NK-92 (cell line): ENCODE results near the gene CAVIN4.

Experiments used
- DNase-seq: peaks from one replicate; lab custom pipeline; 2025; ENCODE audit not compliant: unreplicated experiment; lab: John Stamatoyannopoulos, UW

Gene CAVIN4, protein sequence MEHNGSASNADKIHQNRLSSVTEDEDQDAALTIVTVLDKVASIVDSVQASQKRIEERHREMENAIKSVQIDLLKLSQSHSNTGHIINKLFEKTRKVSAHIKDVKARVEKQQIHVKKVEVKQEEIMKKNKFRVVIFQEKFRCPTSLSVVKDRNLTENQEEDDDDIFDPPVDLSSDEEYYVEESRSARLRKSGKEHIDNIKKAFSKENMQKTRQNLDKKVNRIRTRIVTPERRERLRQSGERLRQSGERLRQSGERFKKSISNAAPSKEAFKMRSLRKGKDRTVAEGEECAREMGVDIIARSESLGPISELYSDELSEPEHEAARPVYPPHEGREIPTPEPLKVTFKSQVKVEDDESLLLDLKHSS

DNA sequence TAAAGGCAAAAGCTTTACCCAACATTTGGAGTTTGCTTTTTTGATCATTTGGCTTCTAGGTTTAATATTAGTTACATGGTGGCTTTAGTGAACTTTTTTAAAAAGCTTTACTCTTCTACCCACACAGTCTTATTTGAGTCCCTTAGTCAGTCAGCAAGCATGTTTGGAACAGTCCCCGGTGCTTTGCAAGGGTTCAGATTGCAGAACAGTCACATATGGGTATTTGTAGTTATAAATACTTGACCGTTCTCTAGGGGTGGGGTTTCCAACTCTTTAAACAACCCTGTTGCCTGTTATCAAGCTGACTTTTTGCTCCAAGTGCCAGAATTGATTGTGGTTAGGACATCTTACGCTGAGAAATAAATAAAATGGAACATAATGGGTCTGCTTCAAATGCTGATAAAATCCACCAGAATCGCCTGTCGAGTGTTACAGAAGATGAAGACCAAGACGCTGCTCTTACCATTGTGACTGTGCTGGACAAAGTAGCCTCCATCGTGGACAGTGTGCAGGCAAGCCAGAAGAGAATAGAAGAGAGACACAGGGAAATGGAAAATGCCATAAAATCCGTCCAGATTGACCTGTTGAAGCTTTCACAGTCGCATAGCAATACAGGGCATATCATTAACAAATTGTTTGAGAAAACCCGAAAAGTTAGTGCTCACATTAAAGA, at the start of gene CAVIN4:
Gene CAVIN4 (plus strand): TSS at position 304 of the 673 bp plus-strand sequence. CDS start 65 bp downstream, at position 369.
- DNase-seq: no peak

DNA sequence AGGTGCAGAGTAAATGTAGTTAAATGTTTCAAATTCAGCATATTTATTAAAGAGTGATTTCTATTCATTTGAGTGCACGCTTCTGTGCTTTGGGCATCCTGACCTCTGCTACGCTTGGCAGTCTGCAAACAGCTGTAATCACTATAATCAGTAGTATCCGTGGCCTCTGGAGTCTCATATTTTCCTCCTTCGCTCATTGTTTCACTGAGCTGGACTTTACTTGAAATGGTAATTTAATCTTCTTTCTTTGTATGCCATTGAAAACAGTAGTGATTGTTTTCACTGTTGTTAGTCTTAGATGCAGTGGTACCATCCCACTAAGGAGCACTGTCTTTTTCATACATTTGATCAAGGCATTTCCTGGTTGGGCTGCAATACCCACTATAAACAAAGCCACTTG, 43.5 kb upstream of the CAVIN4 start:
- no peak for DNase-seq

DNA sequence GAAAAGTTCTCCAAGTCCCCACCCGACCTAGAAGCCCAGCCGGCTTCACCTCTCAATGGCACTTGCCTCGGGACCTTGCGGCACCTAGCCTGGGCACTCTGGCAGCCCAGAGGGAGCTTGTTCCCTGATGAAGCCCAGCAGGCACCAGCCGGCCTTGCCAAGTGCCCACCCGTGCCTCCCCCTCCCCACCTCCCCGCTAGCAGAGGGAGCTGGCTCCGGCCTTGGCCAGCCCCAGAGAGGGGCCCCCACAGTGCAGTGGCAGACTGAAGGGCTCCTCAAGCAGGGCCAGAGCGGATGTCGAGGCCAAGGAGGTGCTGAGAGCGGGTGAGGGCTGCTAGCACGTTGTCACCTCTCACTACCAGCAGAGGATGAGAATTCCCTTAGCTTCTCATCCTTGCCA, 37.6 kb upstream of the CAVIN4 start:
- DNase-seq: no peak

DNA sequence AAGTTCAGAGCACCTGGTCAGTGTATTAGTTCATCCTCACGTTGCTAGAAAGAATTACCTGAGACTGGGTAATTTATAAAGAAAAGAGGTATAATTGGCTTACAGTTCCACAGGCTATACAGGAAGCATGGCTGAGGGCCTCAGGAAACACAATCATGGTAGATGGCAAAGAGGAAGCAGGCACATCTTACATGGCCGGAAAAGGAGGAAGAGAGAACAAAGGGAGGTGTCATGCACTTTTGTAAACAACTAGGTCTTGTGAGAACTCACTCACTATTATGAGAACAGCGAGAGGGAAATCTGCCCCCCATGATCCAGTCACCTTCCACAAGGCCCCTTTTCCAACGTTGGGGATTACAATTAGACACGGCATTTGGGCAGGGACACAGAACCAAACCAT, 28.8 kb upstream of the CAVIN4 start:
- no peak for DNase-seq

DNA sequence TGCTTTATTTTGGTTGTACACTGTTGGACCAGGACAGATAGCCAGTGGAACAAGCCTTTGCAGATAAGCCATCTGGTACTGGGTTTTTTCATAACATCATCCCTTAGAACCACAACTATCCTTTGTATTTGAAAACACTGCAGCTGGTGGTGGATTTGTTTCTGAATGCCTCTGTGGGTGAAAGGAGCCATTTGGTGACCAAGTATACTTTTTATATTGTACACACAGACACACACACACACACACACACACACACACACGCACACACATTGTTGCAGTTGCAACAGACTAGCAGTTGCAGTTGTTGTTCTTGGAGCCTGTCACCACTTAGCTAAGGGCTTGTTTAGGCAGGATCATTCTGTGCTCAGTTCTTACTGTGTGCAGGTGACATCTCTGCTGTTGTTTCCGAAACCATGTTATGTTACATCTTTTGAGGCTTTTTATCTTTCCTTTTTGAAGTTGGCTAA, 22.9 kb upstream of the CAVIN4 start:
- DNase-seq: no peak

DNA sequence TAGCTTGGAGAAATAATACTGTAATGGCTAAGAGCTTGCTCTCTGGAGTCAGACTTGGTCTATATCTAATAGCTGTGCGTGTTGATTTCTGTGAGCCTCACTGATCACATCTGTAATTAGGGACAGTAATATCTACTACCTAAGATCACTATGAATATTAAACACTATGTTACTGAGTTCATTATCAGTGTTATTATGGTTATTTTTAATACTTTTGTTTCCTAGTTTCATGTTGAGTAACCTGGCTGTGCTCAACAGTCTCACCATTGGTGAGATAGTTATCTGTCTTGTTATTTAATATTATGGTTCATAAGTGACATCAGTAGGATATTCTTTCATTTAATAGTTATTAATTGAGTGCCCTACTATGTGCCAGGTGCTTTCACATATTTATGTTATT, 22.4 kb upstream of the CAVIN4 start:
- no peak for DNase-seq

DNA sequence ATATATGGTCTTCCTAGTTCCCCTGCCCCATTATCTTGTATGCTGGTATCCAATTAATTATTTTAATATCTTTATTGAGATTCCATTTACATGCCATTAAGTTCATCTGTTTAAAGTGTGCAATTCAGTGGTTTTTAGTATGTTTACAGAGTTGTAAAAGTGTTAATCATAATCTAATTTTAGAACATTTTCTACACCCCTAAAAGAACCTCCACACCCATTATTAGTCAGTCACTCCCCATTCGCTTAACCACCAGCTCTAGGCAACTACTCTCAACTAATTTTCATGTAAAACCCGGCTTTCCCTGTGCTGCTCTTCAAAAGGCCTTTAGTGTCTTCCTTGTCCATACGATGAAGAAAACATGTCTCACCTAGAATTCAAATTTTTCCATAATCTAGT, 20.8 kb upstream of the CAVIN4 start:
- no peak for DNase-seq

DNA sequence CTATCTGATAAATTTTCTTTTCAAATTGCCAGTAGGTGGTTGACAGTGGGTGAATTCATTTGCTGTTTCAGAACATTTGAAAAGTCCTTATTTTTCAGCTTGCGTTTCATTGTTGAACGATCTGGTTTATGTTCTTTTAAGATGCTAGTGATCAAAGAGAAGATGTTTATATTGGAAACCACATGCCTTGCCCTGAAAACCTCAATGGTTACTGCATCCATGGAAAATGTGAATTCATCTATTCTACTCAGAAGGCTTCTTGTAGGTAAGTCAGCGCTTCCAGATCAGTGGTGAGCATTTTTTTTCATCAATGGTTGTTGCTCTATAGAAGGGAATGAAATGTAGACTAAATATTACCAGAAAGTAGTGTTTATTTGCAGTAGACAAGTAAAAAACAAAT, 16.6 kb upstream of the CAVIN4 start:
- no peak for DNase-seq

DNA sequence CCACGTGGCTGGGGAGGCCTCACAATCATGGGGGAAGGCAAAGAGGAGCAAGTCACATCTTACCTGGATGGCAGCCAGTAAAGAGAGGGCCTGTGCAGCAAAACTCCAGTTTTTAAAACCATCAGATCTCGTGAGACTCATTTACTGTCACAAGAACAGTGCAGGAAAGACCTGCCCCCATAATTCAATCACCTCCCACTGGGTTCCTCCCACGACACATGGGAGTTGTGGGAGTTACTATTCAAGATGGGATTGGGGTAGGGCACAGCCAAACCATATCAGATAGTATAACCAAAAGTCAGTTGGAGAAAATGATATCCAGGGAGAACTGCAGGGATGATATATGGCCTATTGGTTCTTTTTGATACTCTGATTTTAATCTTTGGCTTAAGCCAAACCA, 10.0 kb upstream of the CAVIN4 start:
- DNase-seq: no peak

DNA sequence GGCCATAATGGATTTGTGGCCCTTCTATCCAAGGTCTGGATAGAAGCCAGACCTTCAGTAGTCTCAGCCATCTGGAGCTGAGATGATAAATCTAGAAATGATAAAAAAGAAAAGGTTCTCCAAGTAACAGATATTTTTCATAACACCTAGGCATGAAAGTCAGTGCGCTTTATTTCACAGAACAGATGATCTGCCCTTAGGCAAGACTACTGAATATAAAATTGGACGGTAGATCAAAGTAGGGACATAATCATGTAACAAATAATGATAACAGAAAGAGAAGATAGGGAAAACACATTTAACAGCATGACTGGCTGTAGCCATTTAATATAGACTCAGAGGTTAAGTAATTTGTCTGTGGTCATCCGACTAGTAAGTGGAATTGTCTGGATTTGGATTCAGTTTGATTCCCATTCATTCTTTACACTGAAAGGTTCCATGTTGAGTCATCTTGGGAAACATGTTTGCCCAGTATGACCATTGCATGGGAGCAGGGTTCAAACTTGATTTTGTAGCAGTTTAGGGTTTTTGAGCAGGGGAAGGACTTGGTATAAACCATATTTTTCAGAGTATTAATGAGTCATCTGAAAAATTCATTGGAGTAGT, 4.1 kb upstream of the CAVIN4 start:
- no peak for DNase-seq

DNA sequence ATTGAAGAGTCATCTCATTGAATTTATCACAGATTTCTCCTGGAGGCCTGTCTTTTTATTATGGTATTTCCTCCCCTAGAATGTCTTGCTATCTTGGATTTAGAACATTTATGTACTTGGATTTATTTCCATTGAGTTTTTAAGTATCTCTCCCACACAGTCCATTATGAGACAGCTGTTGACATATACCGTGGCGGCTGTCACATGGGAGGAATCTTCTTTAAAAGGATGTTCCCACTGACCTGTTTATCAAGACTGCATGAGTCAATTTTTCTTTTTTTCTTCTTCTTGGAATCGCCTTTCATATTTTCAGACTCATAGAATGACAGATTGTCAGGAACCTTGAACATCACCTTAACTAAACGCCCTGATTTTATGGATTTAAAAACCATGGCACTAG, 2.9 kb upstream of the CAVIN4 start:
- no peak for DNase-seq

DNA sequence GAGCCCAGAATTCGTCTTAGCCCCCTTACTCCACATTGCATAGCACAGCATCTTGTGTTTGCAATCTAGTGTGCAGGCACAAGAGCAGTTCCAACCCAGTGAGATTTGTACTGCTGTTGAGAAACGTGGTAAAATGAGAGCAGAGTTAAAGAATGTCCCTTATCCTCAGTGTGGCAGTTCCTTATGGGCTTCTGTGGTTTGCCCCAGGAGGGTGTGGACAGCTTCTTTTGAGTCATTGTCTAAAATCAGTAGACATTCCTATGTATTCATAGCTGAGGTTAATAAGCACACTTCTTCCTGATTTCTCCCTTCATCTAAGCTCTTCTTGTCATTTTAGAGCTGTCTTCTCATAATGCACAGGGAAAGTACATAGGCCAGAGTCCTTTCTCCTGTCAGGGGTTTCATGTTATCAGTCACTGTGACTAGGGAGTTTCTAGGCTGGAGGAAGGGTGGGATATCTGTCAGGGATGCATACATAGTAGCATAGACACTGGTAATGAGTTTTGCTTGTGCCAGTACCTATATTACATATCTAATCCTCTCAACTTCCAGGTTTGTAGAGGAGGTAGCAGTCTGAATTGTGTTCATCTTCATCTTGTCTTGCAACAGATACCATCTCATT, 2.0 kb upstream of the CAVIN4 start:
- DNase-seq: no peak

DNA sequence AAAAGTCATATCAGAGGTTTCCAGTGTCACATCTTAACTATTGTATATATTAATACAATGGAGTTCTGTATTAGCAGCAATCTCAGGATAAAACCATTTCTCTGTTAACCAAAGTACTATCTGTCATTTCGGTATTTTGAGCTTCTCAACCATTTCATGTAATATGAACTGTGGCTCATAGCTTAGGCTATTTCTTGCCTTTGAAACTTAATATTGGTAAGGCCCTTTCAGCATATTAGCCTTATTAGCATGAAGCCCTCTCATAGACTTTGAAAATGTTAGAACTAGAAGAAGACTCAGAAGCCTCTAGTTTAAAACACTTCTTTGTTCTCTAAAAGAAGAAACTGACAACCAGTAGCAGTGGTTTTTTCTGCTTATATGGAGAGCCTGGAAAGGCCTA, 731 bp downstream of the CAVIN4 start:
- DNase-seq: no peak

DNA sequence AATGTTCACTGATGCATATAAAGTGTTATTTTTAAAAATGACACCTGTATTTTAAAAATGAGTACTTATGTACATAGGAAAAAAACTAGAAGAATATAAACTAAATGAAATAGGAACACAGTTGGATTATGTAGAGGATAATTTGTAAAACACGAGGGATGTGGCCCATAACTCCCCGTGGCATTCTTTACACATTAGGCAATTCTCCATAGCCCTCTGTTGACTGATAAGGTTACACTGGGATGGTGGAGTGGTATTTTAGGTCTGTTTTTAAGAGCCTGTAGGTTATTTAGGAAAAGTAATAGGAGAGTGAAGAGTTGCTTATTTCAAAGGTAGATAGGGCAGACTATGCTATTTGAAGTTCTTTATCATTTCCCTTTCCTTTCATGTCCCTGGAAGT, 1.8 kb downstream of the CAVIN4 start:
- no peak for DNase-seq

DNA sequence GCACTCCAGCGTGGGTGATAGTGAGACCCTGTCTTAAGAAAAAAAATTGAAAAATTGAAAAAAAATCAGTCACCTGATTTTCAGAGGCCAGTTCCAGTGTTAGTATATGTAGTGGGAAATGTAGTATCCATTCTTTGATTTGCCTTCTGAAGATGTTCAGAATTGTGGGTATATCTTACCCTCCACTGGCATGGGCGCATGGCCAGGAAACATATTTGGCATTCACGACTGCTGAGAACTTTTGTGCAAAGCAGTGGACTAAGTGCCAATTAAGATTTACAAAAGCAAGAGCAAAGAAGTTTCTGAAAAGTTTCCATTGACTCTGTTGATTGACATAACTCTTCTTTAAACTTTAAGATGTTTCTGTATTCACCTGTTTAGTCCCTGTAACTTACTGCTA, 2.4 kb downstream of the CAVIN4 start:
- DNase-seq: no peak

DNA sequence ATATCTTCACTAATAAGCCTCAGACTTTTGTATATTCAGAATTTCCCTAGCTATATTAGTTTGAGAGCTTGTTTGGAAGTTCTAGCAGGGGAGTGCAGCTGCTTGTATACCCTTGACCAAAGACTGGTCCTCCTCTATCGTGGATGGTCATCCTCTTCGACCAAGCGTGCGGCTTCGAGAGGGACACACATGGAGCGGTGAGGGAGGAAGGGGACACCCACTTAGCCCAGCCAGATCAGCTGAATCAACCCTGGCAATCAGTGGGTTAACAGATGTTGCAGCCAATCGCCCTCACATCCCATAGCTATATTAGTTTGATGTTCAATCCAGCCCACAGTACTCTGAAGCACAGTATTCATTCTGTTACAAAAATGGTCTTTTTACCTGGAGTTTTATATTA, 3.2 kb downstream of the CAVIN4 start:
- DNase-seq: no peak

DNA sequence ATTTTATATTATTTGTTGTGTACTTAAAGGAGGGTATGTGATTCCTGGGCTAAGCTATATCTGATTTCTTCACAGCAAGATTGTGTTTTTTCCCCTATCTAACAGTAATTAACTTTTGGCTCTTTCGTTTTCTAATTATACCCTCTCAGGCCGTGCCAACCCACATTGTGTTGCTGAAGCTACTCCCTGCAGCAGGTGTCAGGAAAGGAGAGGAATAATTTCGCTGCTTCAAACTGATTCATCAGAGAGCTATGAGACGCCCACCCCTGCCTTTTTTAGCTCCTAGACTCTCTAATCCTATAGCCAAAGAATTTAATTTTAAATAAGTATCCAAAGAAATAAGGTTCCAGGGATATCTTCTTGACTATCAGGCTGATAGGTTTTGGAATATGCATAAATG, 3.8 kb downstream of the CAVIN4 start:
- DNase-seq: no peak

DNA sequence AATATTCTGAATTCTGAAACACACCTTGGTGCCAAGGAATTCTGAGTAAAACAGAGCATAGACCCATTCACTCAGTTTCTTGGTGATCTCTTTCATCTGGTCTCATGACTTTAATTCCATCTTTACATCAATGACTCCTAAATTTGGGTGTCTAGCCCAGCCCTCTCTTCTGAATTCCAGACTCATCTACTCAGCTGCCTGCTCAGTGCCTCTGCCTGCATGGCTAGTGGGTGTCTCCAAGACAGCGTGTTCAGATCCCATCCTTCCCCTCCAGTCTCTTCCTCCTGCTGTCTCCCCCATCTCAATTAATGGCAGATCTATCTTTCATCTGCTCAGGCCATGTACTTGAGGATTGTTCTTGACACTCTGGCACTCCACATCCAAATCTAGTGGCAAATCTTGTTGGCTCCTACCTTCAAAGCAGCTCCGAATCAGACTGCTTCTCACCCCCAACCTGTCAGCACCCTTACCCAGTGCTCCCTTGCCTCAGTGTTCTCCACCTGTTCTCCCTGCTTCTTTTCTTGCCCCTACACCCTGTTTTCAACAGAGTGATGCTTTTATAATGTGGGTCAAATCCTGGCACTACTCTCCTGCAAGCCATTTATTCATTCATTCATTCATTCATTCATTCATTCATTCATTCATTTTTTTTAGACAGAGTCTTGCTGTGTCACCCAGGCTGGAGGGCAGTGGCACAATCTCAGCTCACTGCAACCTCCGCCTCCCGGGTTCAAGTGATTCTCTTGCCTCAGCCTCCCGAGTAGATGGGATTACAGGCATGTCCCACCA, 5.3 kb downstream of the CAVIN4 start:
- no peak for DNase-seq

DNA sequence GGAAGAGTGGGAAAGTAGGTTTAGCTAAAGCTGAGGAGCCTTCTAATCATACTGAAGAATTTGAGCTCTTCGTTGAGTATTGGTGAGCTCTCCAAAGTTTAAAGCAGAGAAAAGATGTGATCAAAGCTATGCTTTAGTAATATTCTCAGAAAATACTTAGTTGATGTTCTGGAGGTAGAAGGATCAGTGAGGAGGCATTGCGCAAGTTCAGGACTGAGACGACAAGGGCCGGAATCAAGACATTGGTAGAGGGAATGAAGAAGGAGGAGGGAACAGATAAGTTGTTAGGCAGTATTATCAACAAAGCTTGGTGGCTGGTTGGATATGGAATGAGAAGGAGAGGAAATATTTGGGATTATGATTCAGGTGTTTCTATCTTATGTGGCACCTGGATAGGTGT, 7.1 kb downstream of the CAVIN4 start:
- no peak for DNase-seq

DNA sequence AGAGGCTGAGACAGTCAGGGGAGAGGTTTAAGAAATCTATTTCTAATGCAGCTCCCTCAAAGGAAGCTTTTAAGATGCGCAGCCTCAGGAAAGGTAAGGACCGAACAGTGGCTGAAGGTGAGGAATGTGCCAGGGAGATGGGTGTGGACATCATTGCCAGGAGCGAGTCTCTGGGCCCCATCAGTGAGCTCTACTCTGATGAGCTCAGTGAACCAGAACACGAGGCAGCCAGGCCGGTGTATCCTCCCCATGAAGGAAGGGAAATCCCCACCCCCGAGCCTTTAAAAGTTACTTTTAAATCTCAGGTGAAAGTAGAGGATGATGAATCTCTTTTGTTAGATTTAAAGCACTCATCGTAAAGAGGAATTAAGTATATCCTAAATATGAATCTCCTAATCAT, 8.2 kb downstream of the CAVIN4 start:
- DNase-seq: no peak

DNA sequence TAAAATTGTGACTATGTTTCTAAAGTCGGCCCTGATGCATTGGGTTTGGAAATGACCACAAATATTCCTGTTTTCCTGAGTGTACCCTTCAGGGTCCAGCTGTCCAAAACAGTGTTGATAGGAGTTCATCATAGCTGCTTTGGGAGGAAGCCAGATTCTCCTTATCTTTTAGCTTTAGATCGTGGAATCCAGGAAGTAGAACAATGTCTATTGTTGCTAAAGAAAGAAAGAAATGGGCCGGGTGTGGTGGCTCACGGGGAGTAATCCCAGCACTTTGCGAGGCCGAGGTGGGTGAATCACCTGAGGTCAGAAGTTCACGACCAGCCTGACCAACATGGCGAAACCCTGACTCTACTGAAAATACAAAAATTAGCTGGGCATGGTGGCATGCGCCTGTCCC, 9.5 kb downstream of the CAVIN4 start:
- DNase-seq: no peak
